ENCODE measurements around the gene UST.
"Not testable (repeated sequence)": the region's sequence is repeated elsewhere in the genome, so short reads cannot be mapped to it uniquely, and the experiment has no call there.

UST gene

DNA sequence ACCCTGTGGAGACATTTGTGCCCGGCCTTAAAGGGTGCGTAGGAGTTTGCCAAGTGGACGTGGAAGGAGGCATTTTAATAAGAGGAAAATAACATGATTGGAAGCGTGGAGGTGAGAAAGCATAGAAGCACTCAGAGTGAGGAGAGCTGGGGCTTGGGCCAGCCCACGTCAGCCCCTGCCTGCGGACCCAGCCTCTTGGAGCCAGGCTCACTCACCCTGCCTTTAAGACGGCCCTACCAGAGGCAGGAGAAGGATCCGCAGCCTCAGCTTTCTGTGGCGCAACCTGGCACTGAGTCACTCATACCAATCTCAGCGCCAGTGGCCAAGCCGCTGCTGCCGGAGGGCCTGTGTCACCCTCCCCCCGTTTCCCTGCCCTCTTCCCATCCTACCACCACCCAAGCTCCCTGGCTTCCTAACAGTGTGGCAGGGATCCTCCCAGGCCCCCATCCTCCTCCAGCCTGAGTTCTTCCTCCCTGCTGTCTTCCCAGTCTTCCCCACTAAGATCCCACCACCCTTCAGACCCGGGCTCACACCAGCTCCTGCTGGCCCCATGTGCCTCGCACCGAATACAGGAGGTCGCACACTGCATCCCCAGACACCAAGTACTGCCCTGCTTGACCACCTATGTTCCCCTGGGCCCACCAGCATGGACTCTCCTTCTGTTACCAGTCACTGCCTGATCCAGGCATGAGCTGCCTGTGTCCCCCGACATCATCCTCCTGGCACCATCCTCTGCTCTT, 285.2 kb downstream of the UST start:
- DNase-seq = no peak

DNA sequence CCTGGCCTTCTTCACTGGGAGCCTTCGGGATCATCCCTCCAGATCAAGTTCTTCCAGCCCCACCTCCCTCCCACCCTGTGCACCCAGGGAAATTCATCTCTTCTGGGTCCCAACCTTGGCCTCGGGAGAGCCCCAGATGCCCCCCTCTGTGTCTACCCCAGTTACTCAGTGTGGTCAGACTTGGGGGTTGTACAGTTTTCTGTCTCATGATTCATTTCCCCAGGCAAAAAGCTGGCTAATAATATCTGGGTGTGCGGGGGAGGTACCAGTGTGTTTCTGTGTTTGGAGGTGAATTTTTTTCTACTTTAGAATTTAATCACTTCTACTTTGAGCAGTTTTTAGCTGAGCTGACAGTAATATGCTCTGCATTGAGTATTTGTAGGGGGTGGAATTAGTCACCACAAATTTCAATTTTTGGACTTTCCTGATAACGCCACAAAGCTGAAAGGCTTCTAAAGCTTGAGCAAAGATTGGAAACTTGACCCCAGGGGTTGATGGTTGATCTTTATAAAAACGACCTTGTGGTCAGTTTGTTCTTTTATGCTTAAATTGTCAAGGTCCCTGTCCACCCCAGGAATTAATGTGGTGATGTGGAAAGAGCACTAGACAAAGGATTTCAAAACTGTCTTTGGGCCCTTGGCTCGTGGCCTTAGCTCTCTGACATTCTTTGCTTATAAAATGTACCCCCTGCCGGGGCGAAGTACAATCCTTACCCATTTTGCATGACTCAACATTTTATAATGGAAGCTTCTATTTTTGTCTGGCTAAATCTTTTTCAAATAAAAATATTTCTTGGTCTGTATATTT, 286.0 kb downstream of the UST start:
- DNase-seq = peak in 2 of 58 donors; percentile 12 to 20

DNA sequence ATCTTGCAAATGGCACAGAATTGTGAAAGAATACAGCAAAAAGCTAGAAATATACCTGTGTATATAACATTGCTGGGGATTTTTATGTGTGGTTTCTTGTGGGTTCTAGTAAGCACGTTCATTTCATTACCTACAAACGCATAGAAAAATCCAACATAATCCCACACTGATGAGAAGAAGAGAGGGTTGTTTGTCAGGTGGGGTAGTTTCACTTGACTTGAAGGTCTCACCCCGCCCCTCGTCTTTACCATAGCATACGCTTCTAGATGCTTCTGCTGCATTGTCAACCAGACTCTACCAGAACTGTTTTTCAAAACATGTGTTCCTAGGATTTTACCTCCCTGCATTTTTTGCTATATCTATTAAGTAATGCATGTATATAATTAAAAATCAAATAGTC, 286.6 kb downstream of the UST start:
- DNase-seq = no peak

- no peak for DNase-seq
Observed at GRCh38 chr6:149035766-149036165, 288.9 kb downstream of the UST start.

DNA sequence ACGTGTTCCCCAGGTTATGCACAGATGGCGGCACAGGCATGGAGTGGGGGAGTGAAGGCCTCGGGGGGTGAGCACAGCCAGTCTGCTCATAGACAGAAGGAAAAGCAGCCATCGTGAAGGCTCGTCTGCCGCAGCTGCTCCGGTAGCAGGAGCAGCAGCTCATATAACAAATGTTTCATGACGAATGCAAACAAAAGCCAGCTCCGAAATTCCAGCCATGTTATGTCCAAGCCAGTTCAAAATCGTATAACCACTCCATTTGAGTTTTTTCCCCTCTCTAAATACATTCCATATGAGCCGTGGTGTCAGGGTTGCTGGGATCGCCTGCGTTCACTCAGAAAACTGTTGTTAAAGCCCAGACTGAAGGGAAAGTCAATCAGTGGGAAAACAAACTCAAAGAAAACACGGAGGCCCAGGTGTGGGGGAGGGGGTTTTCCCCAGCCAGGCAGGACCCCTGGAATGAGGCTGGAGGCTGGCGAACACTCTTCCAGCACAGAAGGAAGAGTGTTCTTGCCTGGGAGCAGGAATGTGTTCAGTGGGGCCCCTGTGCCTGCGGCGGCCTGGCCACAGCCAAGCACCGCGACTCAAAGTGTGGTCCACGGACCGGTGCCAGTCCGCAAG, 290.3 kb downstream of the UST start:
- no peak for DNase-seq

DNA sequence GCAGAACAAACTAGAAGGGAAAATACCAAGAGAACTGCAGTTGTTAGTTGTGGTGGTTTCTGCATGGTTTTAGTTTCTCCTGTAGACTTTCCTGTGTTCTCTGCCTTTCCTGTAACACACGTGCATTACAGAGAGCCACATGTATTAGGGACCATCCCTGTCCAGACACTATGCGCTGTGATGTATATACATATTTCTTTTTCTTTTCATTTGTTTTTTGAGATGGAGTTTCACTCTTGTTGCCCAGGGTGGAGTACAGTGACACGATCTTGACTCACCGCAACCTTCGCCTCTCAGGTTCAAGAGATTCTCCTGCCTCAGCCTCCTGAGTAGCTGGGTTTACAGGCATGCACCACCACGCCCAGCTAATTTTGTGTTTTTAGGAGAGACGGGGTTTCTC, 292.2 kb downstream of the UST start:
- not testable (repeated sequence) for DNase-seq

GRCh38 chr6:149041953-149042352, 295.1 kb downstream of the UST start:
- DNase-seq = no peak

DNA sequence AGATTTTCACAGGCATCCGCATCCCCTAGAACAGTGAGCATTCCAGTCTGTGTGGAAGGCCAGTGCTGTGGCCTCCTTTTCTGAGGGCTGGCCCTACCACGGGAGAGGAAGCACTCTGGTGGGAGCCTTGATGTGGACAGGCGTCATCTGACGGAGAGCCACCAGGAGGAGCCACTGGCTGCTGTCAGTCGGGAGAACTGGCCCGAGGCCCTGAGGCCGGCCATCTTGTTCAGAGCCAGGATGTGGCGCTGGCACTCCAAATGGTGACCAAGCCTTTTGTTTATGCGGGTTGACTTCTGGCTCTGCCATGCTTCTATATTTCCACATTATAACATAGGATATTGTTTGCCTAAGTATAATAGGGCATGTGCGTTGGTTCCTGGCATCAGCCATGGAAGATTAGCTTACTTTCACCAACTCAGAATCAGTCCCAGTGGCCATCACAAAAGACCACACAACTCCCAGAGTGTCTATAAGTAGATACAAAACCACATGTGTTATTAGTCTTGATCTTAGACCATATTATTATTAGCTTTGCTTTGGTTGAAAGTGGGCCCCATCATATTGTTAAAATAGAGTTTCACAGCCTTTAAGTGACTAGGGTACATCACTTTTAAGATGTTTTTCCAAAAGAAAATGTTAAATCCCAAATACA, 296.8 kb downstream of the UST start:
- no peak for DNase-seq

- no peak for DNase-seq
Observed at GRCh38 chr6:149044528-149044927, 297.7 kb downstream of the UST start.

DNA sequence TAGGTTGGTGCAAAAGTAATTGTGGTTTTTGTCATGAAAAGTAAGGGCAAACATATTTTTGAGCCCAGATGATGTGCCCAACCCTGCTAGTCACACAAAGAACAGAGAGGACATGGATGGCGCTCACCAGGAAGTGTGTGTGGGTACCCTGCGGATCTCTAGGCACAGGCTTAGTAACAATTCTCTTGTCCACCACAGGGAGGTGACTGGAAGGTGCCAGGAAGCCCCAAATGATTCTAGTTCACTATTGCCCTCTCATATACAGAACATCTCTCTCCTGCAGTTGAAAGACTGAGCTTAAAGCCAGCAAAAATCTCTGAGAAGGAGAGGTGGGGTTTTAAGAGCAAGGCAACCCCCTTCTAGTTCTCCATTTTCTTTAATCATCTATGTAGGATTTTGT, 298.6 kb downstream of the UST start:
- DNase-seq = no peak

- DNase-seq = no peak
Observed at GRCh38 chr6:149046164-149046821, 299.5 kb downstream of the UST start.

- no peak for DNase-seq
Observed at GRCh38 chr6:149046822-149047246, 300.0 kb downstream of the UST start.

DNA sequence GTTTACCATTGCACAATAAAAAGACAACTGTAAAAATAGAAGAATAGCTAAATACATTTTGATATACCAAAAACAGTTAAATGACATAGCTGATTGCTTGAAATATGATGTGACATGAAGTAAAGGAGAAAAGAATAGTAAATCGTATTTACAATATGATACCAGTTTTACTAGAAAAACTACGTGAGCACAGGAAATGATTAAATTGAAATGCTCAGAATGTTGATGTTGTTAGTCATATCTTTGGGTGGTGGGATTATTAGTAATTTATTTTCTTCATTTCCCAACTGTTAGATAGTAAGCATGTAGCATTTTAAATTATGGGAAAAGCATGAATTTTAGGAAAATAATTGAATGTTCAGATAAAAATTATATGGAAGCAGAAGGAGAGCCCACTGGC, 302.4 kb downstream of the UST start:
- DNase-seq = no peak

GRCh38 chr6:149050160-149050559, 303.3 kb downstream of the UST start:
- DNase-seq = no peak

DNA sequence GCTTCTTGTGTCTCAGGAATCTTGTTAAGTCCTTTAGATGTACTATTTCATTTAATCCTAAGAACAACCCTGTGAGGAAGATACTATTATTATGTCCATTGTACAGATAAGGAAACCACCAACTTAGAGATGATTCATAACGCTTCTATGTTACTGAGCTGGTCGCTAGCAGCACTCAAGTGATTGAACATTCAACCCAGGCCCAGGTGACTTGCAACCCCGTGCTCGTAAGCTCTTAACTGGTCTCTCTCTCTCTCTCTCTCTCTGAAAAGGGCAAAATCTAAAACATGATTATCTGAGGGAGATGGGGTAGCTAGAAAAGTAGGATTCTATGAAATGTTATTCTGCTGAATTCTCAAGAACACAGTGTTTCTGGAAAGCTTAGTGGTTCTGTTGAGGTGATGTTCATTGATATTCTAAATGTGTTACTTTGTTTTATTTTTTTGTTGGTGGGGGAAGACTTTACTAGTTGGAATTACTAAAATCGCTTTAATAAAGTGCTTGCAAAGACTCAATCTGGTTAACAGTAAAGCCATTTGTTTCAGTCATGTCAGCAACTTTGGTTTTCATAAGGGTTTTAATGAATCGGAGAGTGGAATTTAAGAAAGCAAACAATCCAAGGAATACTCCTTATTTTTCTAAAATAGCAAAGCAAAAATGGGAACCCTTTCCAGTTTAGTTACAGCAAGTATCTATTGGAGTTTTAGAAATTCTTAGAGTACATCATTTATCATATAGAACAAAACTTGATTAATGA, 305.7 kb downstream of the UST start:
- DNase-seq = no peak

- DNase-seq = no peak
Observed at GRCh38 chr6:149053848-149054558, 307.2 kb downstream of the UST start.

GRCh38 chr6:149054559-149055194, 307.8 kb downstream of the UST start:
- DNase-seq = no peak

- DNase-seq = no peak
Observed at GRCh38 chr6:149055195-149055899, 308.5 kb downstream of the UST start.

All from anterior cingulate cortex (tissue), 58 donors.